ENCODE measurements around the gene TRPM3. TPM values are rescaled to one million over a fixed set of nuclear protein-coding genes. Genes with fewer than 3 reads are reported as not detected.

The TRPM3 gene
- total and polyA plus RNA-seq, 2 of the 13 experiments (the other 11 are each of a cell fraction or from before 2014, with no cell fraction given), result not detected

GRCh38 chr9:70561111-70561510 lies 560.3 kb downstream of the TRPM3 start (continued):
- TF ChIP-seq, protein P1, sequence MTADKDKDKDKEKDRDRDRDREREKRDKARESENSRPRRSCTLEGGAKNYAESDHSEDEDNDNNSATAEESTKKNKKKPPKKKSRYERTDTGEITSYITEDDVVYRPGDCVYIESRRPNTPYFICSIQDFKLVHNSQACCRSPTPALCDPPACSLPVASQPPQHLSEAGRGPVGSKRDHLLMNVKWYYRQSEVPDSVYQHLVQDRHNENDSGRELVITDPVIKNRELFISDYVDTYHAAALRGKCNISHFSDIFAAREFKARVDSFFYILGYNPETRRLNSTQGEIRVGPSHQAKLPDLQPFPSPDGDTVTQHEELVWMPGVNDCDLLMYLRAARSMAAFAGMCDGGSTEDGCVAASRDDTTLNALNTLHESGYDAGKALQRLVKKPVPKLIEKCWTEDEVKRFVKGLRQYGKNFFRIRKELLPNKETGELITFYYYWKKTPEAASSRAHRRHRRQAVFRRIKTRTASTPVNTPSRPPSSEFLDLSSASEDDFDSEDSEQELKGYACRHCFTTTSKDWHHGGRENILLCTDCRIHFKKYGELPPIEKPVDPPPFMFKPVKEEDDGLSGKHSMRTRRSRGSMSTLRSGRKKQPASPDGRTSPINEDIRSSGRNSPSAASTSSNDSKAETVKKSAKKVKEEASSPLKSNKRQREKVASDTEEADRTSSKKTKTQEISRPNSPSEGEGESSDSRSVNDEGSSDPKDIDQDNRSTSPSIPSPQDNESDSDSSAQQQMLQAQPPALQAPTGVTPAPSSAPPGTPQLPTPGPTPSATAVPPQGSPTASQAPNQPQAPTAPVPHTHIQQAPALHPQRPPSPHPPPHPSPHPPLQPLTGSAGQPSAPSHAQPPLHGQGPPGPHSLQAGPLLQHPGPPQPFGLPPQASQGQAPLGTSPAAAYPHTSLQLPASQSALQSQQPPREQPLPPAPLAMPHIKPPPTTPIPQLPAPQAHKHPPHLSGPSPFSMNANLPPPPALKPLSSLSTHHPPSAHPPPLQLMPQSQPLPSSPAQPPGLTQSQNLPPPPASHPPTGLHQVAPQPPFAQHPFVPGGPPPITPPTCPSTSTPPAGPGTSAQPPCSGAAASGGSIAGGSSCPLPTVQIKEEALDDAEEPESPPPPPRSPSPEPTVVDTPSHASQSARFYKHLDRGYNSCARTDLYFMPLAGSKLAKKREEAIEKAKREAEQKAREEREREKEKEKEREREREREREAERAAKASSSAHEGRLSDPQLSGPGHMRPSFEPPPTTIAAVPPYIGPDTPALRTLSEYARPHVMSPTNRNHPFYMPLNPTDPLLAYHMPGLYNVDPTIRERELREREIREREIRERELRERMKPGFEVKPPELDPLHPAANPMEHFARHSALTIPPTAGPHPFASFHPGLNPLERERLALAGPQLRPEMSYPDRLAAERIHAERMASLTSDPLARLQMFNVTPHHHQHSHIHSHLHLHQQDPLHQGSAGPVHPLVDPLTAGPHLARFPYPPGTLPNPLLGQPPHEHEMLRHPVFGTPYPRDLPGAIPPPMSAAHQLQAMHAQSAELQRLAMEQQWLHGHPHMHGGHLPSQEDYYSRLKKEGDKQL (CRISPR knock-in tag; IDR thresholded peaks at IDR 0.05; ENCODE audit: low read depth), result no peak
- no peak for TF ChIP-seq TEAD3 (CRISPR knock-in tag; optimal IDR thresholded peaks at IDR 0.05; ENCODE audit: borderline replicate concordance)
- no peak for TF ChIP-seq ZFP36 (IDR thresholded peaks at IDR 0.05; ENCODE audit: borderline replicate concordance, low read depth, low read length, partially characterized antibody)
- TF ChIP-seq ATF4 (CRISPR knock-in tag; IDR thresholded peaks at IDR 0.05), result no peak
- no peak for TF ChIP-seq ZNF350 (CRISPR knock-in tag; IDR thresholded peaks at IDR 0.05; ENCODE audit: borderline replicate concordance, low read depth)
- TF ChIP-seq ZNF335 (CRISPR knock-in tag; IDR thresholded peaks at IDR 0.05), result no peak
- no peak for TF ChIP-seq ZNF232 (CRISPR knock-in tag; IDR thresholded peaks at IDR 0.05; ENCODE audit: borderline replicate concordance)
- TF ChIP-seq, protein P2, sequence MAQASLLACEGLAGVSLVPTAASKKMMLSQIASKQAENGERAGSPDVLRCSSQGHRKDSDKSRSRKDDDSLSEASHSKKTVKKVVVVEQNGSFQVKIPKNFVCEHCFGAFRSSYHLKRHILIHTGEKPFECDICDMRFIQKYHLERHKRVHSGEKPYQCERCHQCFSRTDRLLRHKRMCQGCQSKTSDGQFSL (CRISPR knock-in tag; IDR thresholded peaks at IDR 0.05), result no peak
- TF ChIP-seq ZNF878 (CRISPR knock-in tag; IDR thresholded peaks at IDR 0.05), result no peak
- TF ChIP-seq, protein P3, sequence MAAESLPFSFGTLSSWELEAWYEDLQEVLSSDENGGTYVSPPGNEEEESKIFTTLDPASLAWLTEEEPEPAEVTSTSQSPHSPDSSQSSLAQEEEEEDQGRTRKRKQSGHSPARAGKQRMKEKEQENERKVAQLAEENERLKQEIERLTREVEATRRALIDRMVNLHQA (CRISPR knock-in tag; IDR thresholded peaks at IDR 0.05), result no peak
- TF ChIP-seq, protein P4, sequence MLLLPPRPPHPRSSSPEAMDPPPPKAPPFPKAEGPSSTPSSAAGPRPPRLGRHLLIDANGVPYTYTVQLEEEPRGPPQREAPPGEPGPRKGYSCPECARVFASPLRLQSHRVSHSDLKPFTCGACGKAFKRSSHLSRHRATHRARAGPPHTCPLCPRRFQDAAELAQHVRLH (CRISPR knock-in tag; IDR thresholded peaks at IDR 0.05; ENCODE audit: borderline replicate concordance, low read depth), result no peak
- TF ChIP-seq ZBTB8A (CRISPR knock-in tag; IDR thresholded peaks at IDR 0.05; ENCODE audit: borderline replicate concordance, low read depth), result no peak

Measured in HepG2 (cell line).